Endodermal cell (in vitro differentiated cells): Measurements from ENCODE around the gene FRRS1L. TPM values are rescaled to one million over a fixed set of nuclear protein-coding genes. Genes with fewer than 3 reads are reported as not detected.

Experiments
- DNase-seq: peaks from one replicate; pipeline ENCODE4 v3.0.0-alpha.2; 2017
- H3K27ac ChIP-seq: 2 replicates; pipeline ENCODE4 v1.5.1; 2013; ENCODE audit warnings: mild to moderate bottlenecking, low read depth, low read length, moderate library complexity
- H3K27me3 ChIP-seq: 2 replicates; pipeline ENCODE4 v1.6.1; 2013; ENCODE audit warnings: mild to moderate bottlenecking, low read length, moderate library complexity; ENCODE audit not compliant: insufficient read depth, control insufficient read depth, poor library complexity, severe bottlenecking
- H3K36me3 ChIP-seq: 2 replicates; pipeline ENCODE4 v1.7.0; 2013; ENCODE audit warnings: mild to moderate bottlenecking, low read length, moderate library complexity; ENCODE audit not compliant: control insufficient read depth, insufficient read depth
- H3K4me1 ChIP-seq: one replicate; pipeline ENCODE4 v1.7.0; 2013; ENCODE audit warnings: low read length; ENCODE audit not compliant: control insufficient read depth, insufficient read depth
- H3K4me3 ChIP-seq: 2 replicates; pipeline ENCODE4 v1.5.1; 2013; ENCODE audit warnings: mild to moderate bottlenecking, low read length, moderate library complexity
- H3K9ac ChIP-seq: 2 replicates; pipeline ENCODE4 v1.6.1; 2013; ENCODE audit warnings: mild to moderate bottlenecking, low read length, moderate library complexity; ENCODE audit not compliant: poor library complexity, severe bottlenecking; ENCODE audit errors: extremely low read depth
- H3K9me3 ChIP-seq: 2 replicates; pipeline ENCODE4 v1.6.1; 2013; ENCODE audit warnings: mild to moderate bottlenecking, low read length, moderate library complexity; ENCODE audit not compliant: control insufficient read depth
- H3K27ac Mint-ChIP-seq: 2 replicates; pipeline ENCODE4 v1.8.0; 2020; ENCODE audit warnings: mixed read lengths
- H3K27me3 Mint-ChIP-seq: 2 replicates; pipeline ENCODE4 v1.8.0; 2021; ENCODE audit warnings: mild to moderate bottlenecking, mixed read lengths; ENCODE audit not compliant: insufficient read depth
- H3K36me3 Mint-ChIP-seq: 2 replicates; pipeline ENCODE4 v1.8.0; 2020; ENCODE audit warnings: low read depth, mixed read lengths
- H3K4me1 Mint-ChIP-seq: 2 replicates; pipeline ENCODE4 v1.8.0; 2020; ENCODE audit warnings: mixed read lengths
- H3K4me3 Mint-ChIP-seq: 2 replicates; pipeline ENCODE4 v1.8.0; 2020; ENCODE audit warnings: mild to moderate bottlenecking, moderate library complexity, mixed read lengths
- H3K9me3 Mint-ChIP-seq: 2 replicates; pipeline ENCODE4 v1.8.0; 2020; ENCODE audit warnings: mild to moderate bottlenecking, mixed read lengths
- WGBS, 2 experiments: methylation state at CpG; one replicate each; pipeline versions ENCODE4 v1.1.5 to v1.1.7; 2013; ENCODE audit warnings: missing lambda C conversion rate in 2 of 2, mixed read lengths in 1 of 2; ENCODE audit not compliant: insufficient coverage in 1 of 2, insufficient read length in 1 of 2; 5-methylcytosine and 5-hydroxymethylcytosine counted together
- total RNA-seq, 2 donors: library from RNA; stranded (reverse); fragmentation: NEBNext Ultra II Directional in 1 of 2; extraction: Animal tissue kit (Norgen Biotek cat#: 25700) in 1 of 2; gene quantifications; 2 replicates in 1 of 2; 3 replicates in 1 of 2; pipeline ENCODE4 v1.2.1, GENCODE V29; 2021
- TF ChIP-seq, protein P1 (sequence below): fragments of 200-600 bp; sonication (generic); conservative IDR thresholded peaks from 2 replicates; pipeline ENCODE4 v1.5.0; 2021; ENCODE audit warnings: antibody characterized with exemption, mild to moderate bottlenecking

FRRS1L gene
- total RNA-seq, 2 donors from 2014 or later, result 1.5 to 1.8 TPM

DNA sequence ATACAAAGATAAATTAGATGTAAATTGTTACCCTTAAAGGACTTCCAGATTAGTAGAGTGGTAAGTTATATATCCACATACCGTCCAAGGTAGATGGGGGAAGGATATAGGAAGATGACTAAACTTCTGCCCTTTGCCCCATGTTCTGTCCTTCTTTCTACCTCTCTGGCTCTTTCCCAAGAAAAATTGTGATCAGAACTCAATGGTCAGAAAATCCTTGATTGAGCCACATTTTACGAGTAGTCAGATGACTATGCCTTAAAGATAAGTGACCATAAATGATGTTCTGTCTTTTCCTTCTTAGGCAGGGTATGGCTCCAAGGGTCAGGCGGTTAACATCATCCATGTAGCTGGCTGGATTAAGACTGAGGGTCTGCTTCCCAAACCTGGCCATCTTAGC, 4.4 kb downstream of the FRRS1L start:
- Histone ChIP-seq H3K9me3 (no peaks in the 10 kb centered on the region), H3K9ac (no peak overlapping the region), H3K4me3 (no peak overlapping the region), H3K27me3 (peaks cover 50% of the 10 kb centered on the region), H3K36me3 (no peaks in the 10 kb centered on the region), H3K27ac (no peak overlapping the region), H3K4me1 (peaks cover 3% of the 10 kb centered on the region)
- WGBS, 2 experiments, result 92 to 93% methylated on average over 2 to 3 of the region's 3 CpGs
- TF ChIP-seq, protein P1, sequence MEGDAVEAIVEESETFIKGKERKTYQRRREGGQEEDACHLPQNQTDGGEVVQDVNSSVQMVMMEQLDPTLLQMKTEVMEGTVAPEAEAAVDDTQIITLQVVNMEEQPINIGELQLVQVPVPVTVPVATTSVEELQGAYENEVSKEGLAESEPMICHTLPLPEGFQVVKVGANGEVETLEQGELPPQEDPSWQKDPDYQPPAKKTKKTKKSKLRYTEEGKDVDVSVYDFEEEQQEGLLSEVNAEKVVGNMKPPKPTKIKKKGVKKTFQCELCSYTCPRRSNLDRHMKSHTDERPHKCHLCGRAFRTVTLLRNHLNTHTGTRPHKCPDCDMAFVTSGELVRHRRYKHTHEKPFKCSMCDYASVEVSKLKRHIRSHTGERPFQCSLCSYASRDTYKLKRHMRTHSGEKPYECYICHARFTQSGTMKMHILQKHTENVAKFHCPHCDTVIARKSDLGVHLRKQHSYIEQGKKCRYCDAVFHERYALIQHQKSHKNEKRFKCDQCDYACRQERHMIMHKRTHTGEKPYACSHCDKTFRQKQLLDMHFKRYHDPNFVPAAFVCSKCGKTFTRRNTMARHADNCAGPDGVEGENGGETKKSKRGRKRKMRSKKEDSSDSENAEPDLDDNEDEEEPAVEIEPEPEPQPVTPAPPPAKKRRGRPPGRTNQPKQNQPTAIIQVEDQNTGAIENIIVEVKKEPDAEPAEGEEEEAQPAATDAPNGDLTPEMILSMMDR, result no peak
- Mint-ChIP-seq H3K27me3 (peaks cover 36% of the 10 kb centered on the region), H3K36me3 (no peaks in the 10 kb centered on the region), H3K4me3 (no peak overlapping the region), H3K27ac (no peak overlapping the region), H3K4me1 (peaks cover 3% of the 10 kb centered on the region), H3K9me3 (no peaks in the 10 kb centered on the region)
- no peak for DNase-seq

DNA sequence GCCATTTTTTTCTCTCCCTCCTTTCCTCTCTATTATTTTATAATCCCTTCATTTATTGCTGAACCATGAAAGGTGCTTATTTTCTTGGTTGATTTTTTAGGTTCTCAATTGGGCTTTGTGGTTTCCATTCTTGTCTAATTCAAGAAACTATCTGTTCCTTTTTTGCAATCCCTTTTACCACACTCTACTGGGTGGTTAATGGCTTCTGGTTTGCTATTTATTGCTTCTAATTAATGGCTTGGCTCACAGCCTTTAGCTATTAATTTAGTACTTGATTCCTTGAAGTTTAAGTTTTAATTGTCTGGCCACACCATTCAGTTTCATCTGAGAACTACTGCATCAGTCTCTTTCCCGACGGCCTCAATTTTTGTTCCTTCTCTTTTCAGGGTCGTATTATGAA, 5.6 kb downstream of the FRRS1L start:
- DNase-seq, result no peak
- TF ChIP-seq, protein P1, result no peak
- peaks cover 40% of the 10 kb centered on the region for H3K27me3 ChIP-seq
- WGBS, 2 experiments, result 96% methylated on average over 3 of the region's 3 CpGs; no CpG with 5 or more reads in 1 of the 2 experiments
- Mint-ChIP-seq H3K4me1 (no peaks in the 10 kb centered on the region), H3K9me3 (no peaks in the 10 kb centered on the region), H3K36me3 (no peaks in the 10 kb centered on the region), H3K27ac (no peak overlapping the region), H3K4me3 (no peak overlapping the region), H3K27me3 (peaks cover 28% of the 10 kb centered on the region)
- no peak overlapping the region for H3K27ac ChIP-seq
- no peaks in the 10 kb centered on the region for H3K9me3 ChIP-seq
- H3K9ac ChIP-seq, result no peak overlapping the region
- no peak overlapping the region for H3K4me3 ChIP-seq
- H3K4me1 ChIP-seq, result peaks cover 3% of the 10 kb centered on the region
- no peaks in the 10 kb centered on the region for H3K36me3 ChIP-seq

DNA sequence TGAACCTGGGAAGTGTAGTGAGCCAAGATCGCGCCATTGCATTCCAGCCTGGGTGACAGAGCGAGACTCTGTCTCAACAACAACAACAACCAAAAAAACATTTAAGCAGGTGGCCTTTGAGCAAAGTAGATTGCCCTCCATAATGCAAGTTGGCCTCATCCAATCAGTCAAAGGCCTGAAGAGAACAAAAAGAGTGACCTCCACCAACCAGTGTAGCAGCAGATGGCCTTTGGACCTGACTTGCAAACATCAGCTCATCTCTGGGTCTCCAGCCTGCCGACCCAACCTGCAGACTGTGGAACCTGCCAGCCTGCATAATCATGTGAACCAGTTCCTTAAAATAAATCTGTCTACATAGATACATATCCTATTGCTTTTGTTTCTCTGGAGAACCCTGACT, 7.5 kb downstream of the FRRS1L start:
- Mint-ChIP-seq H3K9me3 (peaks cover 2% of the 10 kb centered on the region), H3K4me1 (no peaks in the 10 kb centered on the region), H3K4me3 (no peak overlapping the region), H3K36me3 (no peaks in the 10 kb centered on the region), H3K27ac (no peak overlapping the region), H3K27me3 (peaks cover 11% of the 10 kb centered on the region)
- H3K27ac ChIP-seq, result no peak overlapping the region
- H3K4me1 ChIP-seq, result peaks cover 3% of the 10 kb centered on the region
- H3K9ac ChIP-seq, result no peak overlapping the region
- TF ChIP-seq, protein P1, result no peak
- no peaks in the 10 kb centered on the region for H3K9me3 ChIP-seq
- H3K36me3 ChIP-seq, result no peaks in the 10 kb centered on the region
- peaks cover 21% of the 10 kb centered on the region for H3K27me3 ChIP-seq
- 86 to 95% methylated on average over 1 to 4 of the region's 4 CpGs for WGBS, 2 experiments
- no peak for DNase-seq
- H3K4me3 ChIP-seq, result no peak overlapping the region
